Neural cell (in vitro differentiated cells): Measurements from ENCODE around the gene GMCL1. TPM values are rescaled to one million over a fixed set of nuclear protein-coding genes. Genes with fewer than 3 reads are reported as not detected.

Experiments
- H2AFZ ChIP-seq: fragments of 200-600, 300-800 bp; sonication (generic), shearing (Covaris generic); 2 replicates; pipeline ENCODE4 v1.6.0; 2014; ENCODE audit warnings: low read depth, mild to moderate bottlenecking, antibody characterized with exemption, low read length, moderate library complexity
- H3F3A ChIP-seq: fragments of 200-600 bp; shearing (Covaris generic); 2 replicates; pipeline ENCODE4 v1.6.1; 2016; ENCODE audit warnings: mild to moderate bottlenecking, moderate library complexity, mixed read lengths, antibody characterized with exemption, low read length; ENCODE audit not compliant: insufficient read depth, poor library complexity, severe bottlenecking
- H3K27ac ChIP-seq: fragments of 200-600, 300-800 bp; sonication (generic), shearing (Covaris generic); 2 replicates; pipeline ENCODE4 v1.5.1; 2014; ENCODE audit warnings: mild to moderate bottlenecking, low read length, moderate library complexity
- H3K27me3 ChIP-seq: fragments of 300-800, 200-600 bp; sonication (generic), shearing (Covaris generic); 2 replicates; pipeline ENCODE4 v1.6.0; 2014; ENCODE audit warnings: mild to moderate bottlenecking, low read depth, low read length, moderate library complexity; ENCODE audit not compliant: insufficient read depth
- H3K36me3 ChIP-seq: fragments of 300-800, 200-600 bp; sonication (generic), shearing (Covaris generic); 2 replicates; pipeline ENCODE4 v1.5.1; 2014; ENCODE audit warnings: mild to moderate bottlenecking, antibody characterized with exemption, low read length, moderate library complexity; ENCODE audit not compliant: insufficient read depth
- H3K4me2 ChIP-seq: fragments of 300-800, 200-600 bp; sonication (generic), shearing (Covaris generic); 2 replicates; pipeline ENCODE4 v1.6.0; 2014; ENCODE audit warnings: mild to moderate bottlenecking, low read length
- H3K4me3 ChIP-seq: fragments of 300-800, 200-600 bp; sonication (generic), shearing (Covaris generic); 2 replicates; pipeline ENCODE4 v1.5.1; 2014; ENCODE audit warnings: mild to moderate bottlenecking, low read length, moderate library complexity
- H3K79me2 ChIP-seq: fragments of 200-600 bp; shearing (Covaris generic); replicated peaks from 2 replicates; pipeline ENCODE4 v1.6.0; 2014; ENCODE audit warnings: mild to moderate bottlenecking, low read length, moderate library complexity; ENCODE audit not compliant: insufficient read depth
- H3K9ac ChIP-seq: fragments of 300-800, 200-600 bp; sonication (generic), shearing (Covaris generic); 2 replicates; pipeline ENCODE4 v1.6.1; 2016; ENCODE audit warnings: mild to moderate bottlenecking, low read length, mixed read lengths
- H3K9me2 ChIP-seq: fragments of 200-600 bp; shearing (Covaris generic); 2 replicates; pipeline ENCODE4 v1.6.1; 2016; ENCODE audit warnings: mild to moderate bottlenecking, low read length, mixed read lengths; ENCODE audit not compliant: insufficient read depth
- H3K9me3 ChIP-seq: fragments of 200-600, 300-800 bp; sonication (generic), shearing (Covaris generic); 2 replicates; pipeline ENCODE4 v1.6.1; 2016; ENCODE audit warnings: mild to moderate bottlenecking, mixed run types, low read length, moderate library complexity, mixed read lengths
- H4K20me1 ChIP-seq: fragments of 200-600 bp; shearing (Covaris generic); 2 replicates; pipeline ENCODE4 v1.6.1; 2016; ENCODE audit warnings: mild to moderate bottlenecking, mixed run types; ENCODE audit not compliant: insufficient read depth
- CTCF ChIP-seq: fragments of 450-650 bp; IDR thresholded peaks from 2 replicates; pipeline ENCODE4 v1.5.1; 2014; ENCODE audit warnings: antibody characterized with exemption, mild to moderate bottlenecking, moderate library complexity; ENCODE audit not compliant: poor library complexity, severe bottlenecking
- EP300 ChIP-seq: fragments of 450-650 bp; conservative IDR thresholded peaks from 2 replicates; pipeline ENCODE4 v1.6.1; 2014; ENCODE audit warnings: antibody characterized with exemption, mild to moderate bottlenecking, moderate library complexity; ENCODE audit not compliant: poor library complexity, severe bottlenecking
- EZH2 ChIP-seq: fragments of 200-600, 300-800 bp; shearing (Covaris generic), sonication (generic); IDR thresholded peaks from 2 replicates; pipeline ENCODE4 v1.6.1; 2014; ENCODE audit warnings: antibody characterized with exemption, low read length, borderline replicate concordance, mild to moderate bottlenecking; ENCODE audit not compliant: insufficient read depth, poor library complexity, severe bottlenecking
- MXI1 ChIP-seq: fragments of 450-650 bp; conservative IDR thresholded peaks from 2 replicates; pipeline ENCODE4 v1.6.1; 2014; ENCODE audit warnings: antibody characterized with exemption, mild to moderate bottlenecking; ENCODE audit not compliant: poor library complexity, severe bottlenecking
- POLR2AphosphoS5 ChIP-seq: IDR thresholded peaks from 2 replicates; pipeline ENCODE4 v1.6.1; 2012
- RAD21 ChIP-seq: fragments of 450-650 bp; conservative IDR thresholded peaks from 2 replicates; pipeline ENCODE4 v1.6.1; 2014; ENCODE audit warnings: antibody characterized with exemption, mild to moderate bottlenecking, moderate library complexity
- REST ChIP-seq: IDR thresholded peaks from 2 replicates; pipeline ENCODE4 v1.6.1; 2012; ENCODE audit warnings: borderline replicate concordance
- SMC3 ChIP-seq: fragments of 450-650 bp; conservative IDR thresholded peaks from 2 replicates; pipeline ENCODE4 v1.6.1; 2014; ENCODE audit warnings: antibody characterized with exemption, mild to moderate bottlenecking, moderate library complexity; ENCODE audit not compliant: poor library complexity
- TAF1 ChIP-seq: IDR thresholded peaks from 2 replicates; pipeline ENCODE4 v1.6.1; 2012; ENCODE audit warnings: low read depth
- polyA plus RNA-seq: library from polyadenylated mRNA; depleted of rRNA; stranded (reverse); fragments of >200 nt; gene quantifications from 2 replicates; pipeline ENCODE4 v1.2.3, GENCODE V29; 2014

Gene GMCL1
- polyA plus RNA-seq, 1 donor from 2014 or later: 18.8 TPM

GRCh38 chr2:69816923-69817542 lies 12.4 kb upstream of the GMCL1 start:
- H4K20me1 ChIP-seq: no peaks in the 10 kb centered on the region
- no peak overlapping the region for H3K27ac ChIP-seq
- H3K9ac ChIP-seq: no peak overlapping the region
- no peak overlapping the region for H3K4me3 ChIP-seq
- H3K27me3 ChIP-seq: no peaks in the 10 kb centered on the region
- H3K9me2 ChIP-seq: no peaks in the 10 kb centered on the region
- no peaks in the 10 kb centered on the region for H3K9me3 ChIP-seq
- H3K79me2 ChIP-seq: no peaks in the 10 kb centered on the region
- H2AFZ ChIP-seq: no peak overlapping the region
- TF ChIP-seq TAF1: no peak
- no peak for TF ChIP-seq REST
- TF ChIP-seq EZH2: no peak
- no peak for TF ChIP-seq POLR2AphosphoS5
- peak; percentile 77 for TF ChIP-seq RAD21
- peak; percentile 94 for TF ChIP-seq SMC3
- peak; percentile 88 for TF ChIP-seq CTCF
- no peaks in the 10 kb centered on the region for H3K36me3 ChIP-seq
- H3K4me2 ChIP-seq: no peak overlapping the region
- H3F3A ChIP-seq: no peaks in the 10 kb centered on the region

- no peaks in the 10 kb centered on the region for H3K9me2 ChIP-seq
- no peaks in the 10 kb centered on the region for H3K9me3 ChIP-seq
- H2AFZ ChIP-seq: no peak overlapping the region
- H3K27ac ChIP-seq: no peak overlapping the region
- H3K4me2 ChIP-seq: no peak overlapping the region
- H3K36me3 ChIP-seq: no peaks in the 10 kb centered on the region
- no peaks in the 10 kb centered on the region for H3K27me3 ChIP-seq
- H3K9ac ChIP-seq: no peak overlapping the region
- H3K4me3 ChIP-seq: no peak overlapping the region
- no peaks in the 10 kb centered on the region for H4K20me1 ChIP-seq
- H3K79me2 ChIP-seq: no peaks in the 10 kb centered on the region
- TF ChIP-seq CTCF: no peak
- TF ChIP-seq EZH2: no peak
- TF ChIP-seq TAF1: no peak
- TF ChIP-seq RAD21: no peak
- no peak for TF ChIP-seq REST
- TF ChIP-seq SMC3: no peak
- TF ChIP-seq EP300: no peak
- TF ChIP-seq POLR2AphosphoS5: no peak
- TF ChIP-seq MXI1: no peak
- H3F3A ChIP-seq: no peaks in the 10 kb centered on the region
These were observed 11.5 kb upstream of the GMCL1 start for GRCh38 chr2:69817729-69818501.
